CD8-positive, alpha-beta memory T cell (primary cell): ENCODE results near the gene CPZ. TPM values are rescaled to one million over a fixed set of nuclear protein-coding genes. Genes with fewer than 3 reads are reported as not detected.

ENCODE experiments used
- CTCF ChIA-PET: fragments of 350-600 bp; sonication (Branson Sonifier 250); formaldehyde crosslinking; loops from one replicate; lab custom pipeline; 2021; ENCODE audit warnings: antibody characterized with exemption; lab: Charles Lee
- POLR2A ChIA-PET: fragments of 350-600 bp; sonication (Branson Sonifier 250); formaldehyde crosslinking; loops from one replicate; lab custom pipeline; 2021; ENCODE audit warnings: antibody characterized with exemption; lab: Charles Lee
- DNase-seq, 5 donors: peaks; one replicate each; pipeline versions ENCODE4 v3.0.0 to v3.0.0-alpha.2; 2020 to 2022; ENCODE audit warnings: mixed read lengths in 1 of 5
- H3K27ac ChIP-seq: one replicate; pipeline ENCODE4 v1.7.0; 2013; ENCODE audit warnings: low read depth, mild to moderate bottlenecking, low read length, moderate library complexity
- H3K27me3 ChIP-seq: 2 replicates; pipeline ENCODE4 v1.7.0; 2013; ENCODE audit warnings: low read length, mild to moderate bottlenecking; ENCODE audit not compliant: insufficient read depth, poor library complexity, severe bottlenecking
- H3K36me3 ChIP-seq: 2 replicates; pipeline ENCODE4 v1.7.0; 2013; ENCODE audit warnings: mild to moderate bottlenecking, low read length, moderate library complexity; ENCODE audit not compliant: insufficient read depth
- H3K4me1 ChIP-seq: 2 replicates; pipeline ENCODE4 v1.7.0; 2013; ENCODE audit warnings: mild to moderate bottlenecking, low read length, moderate library complexity; ENCODE audit not compliant: insufficient read depth
- H3K4me3 ChIP-seq: 2 replicates; pipeline ENCODE4 v1.7.0; 2013; ENCODE audit warnings: mild to moderate bottlenecking, low read length
- H3K9me3 ChIP-seq: 2 replicates; pipeline ENCODE4 v1.7.0; 2013; ENCODE audit warnings: mild to moderate bottlenecking, low read length
- H3K27ac Mint-ChIP-seq, 8 donors: one replicate each; pipeline ENCODE4 v1.8.0; 2020 to 2021; ENCODE audit warnings: mixed read lengths in 8 of 8, mild to moderate bottlenecking in 6 of 8, inconsistent platforms in 3 of 8, moderate library complexity in 3 of 8
- H3K27me3 Mint-ChIP-seq, 2 donors: one replicate each; pipeline ENCODE4 v1.8.0; 2020 to 2021; ENCODE audit warnings: mixed read lengths in 2 of 2, mild to moderate bottlenecking in 1 of 2, moderate library complexity in 1 of 2
- H3K36me3 Mint-ChIP-seq, 3 donors: one replicate each; pipeline ENCODE4 v1.8.0; 2020 to 2021; ENCODE audit warnings: mixed read lengths in 3 of 3, inconsistent platforms in 1 of 3, mild to moderate bottlenecking in 1 of 3
- H3K4me1 Mint-ChIP-seq, 3 donors: one replicate each; pipeline ENCODE4 v1.8.0; 2020 to 2021; ENCODE audit warnings: mixed read lengths in 3 of 3, inconsistent platforms in 1 of 3, mild to moderate bottlenecking in 1 of 3
- H3K4me3 Mint-ChIP-seq, 7 donors: one replicate each; pipeline ENCODE4 v1.8.0; 2020 to 2021; ENCODE audit warnings: mixed read lengths in 7 of 7, mild to moderate bottlenecking in 6 of 7, moderate library complexity in 4 of 7, inconsistent platforms in 2 of 7
- H3K9me3 Mint-ChIP-seq, 5 donors: one replicate each; pipeline ENCODE4 v1.8.0; 2020 to 2022; ENCODE audit warnings: mixed read lengths in 5 of 5, mild to moderate bottlenecking in 3 of 5, moderate library complexity in 2 of 5, inconsistent platforms in 1 of 5
- polyA plus RNA-seq: library from polyadenylated mRNA; unstranded; fragments of 300-500 nt; fragmentation: Illumina TruSeq; gene quantifications from one replicate; pipeline ENCODE4 v1.2.3, GENCODE V29; 2021
- total RNA-seq, 2 experiments: library from RNA; stranded (reverse); gene quantifications; one replicate each; pipeline ENCODE4 v1.2.3, GENCODE V29; 2021

Gene CPZ
- total and polyA plus RNA-seq, 3 experiments from 2014 or later, result not detected

- Histone ChIP-seq H3K9me3 (no peaks in the 10 kb centered on the region), H3K4me3 (no peak overlapping the region), H3K4me1 (no peaks in the 10 kb centered on the region), H3K27me3 (no peaks in the 10 kb centered on the region), H3K36me3 (no peaks in the 10 kb centered on the region), H3K27ac (no peak overlapping the region)
- no peaks in the 10 kb centered on the region for H3K36me3 Mint-ChIP-seq
- POLR2A ChIA-PET, result no interaction called here
- no peaks in the 10 kb centered on the region for H3K4me1 Mint-ChIP-seq
- H3K9me3 Mint-ChIP-seq, result no peaks in the 10 kb centered on the region
- CTCF ChIA-PET, result no interaction called here
- no peak for DNase-seq
- no peak overlapping the region for H3K27ac Mint-ChIP-seq
- H3K4me3 Mint-ChIP-seq, result no peak overlapping the region
- H3K27me3 Mint-ChIP-seq, result peaks cover 19 to 31% of the 10 kb centered on the region in 2 donors
Observed at GRCh38 chr4:8591626-8592365, 769 bp upstream of the CPZ start.

DNA sequence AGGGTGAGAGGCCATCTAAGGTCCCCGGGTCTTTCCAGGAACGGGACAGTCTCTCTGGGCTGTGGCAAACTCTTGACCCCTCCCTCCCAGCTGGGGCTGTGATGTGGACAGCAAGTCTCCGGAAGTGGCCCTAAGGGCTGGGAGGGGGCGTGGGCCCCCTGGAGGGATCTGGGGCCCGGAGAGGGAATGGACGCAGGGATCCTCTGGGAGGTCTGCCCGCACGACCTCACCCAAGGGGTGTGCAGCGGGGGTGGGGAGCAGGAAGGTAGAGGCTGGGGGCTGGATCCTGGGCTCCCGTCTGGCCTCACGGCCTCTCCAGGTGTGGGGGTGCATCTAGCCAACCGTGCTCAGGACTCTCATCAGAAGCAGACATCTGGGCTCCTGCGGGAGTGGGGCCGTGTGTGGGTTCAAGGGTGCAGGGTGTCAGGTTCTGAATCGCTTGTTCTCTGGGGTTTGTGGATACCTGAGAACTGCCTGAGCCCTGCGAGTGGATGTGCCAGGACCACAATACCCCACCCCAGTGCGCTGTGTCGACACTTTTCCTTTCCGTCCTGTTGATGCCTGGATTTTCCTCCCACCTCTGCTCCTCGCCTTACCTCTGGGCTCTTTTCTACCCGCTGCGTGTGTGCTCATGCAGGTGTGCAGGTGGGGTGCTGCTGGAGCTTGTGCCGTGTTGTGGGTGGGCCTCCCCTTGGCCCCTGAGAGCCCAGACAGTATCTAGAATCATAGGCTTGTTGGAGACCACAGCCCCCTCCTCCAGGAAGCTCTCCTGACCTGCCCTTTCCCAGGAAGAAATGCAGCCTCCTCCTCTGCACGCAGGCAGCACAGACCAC lies 915 bp downstream of the CPZ start:
- no peak for DNase-seq
- H3K27me3 ChIP-seq, result no peaks in the 10 kb centered on the region
- H3K27ac ChIP-seq, result peak overlapping the region; percentile 51
- POLR2A ChIA-PET, result no interaction called here
- no peaks in the 10 kb centered on the region for H3K4me1 ChIP-seq
- Mint-ChIP-seq H3K4me3 (no peak overlapping the region), H3K36me3 (no peaks in the 10 kb centered on the region), H3K27ac (no peak overlapping the region), H3K4me1 (no peaks in the 10 kb centered on the region), H3K9me3 (no peaks in the 10 kb centered on the region), H3K27me3 (peaks cover 16 to 33% of the 10 kb centered on the region in 2 donors)
- H3K4me3 ChIP-seq, result no peak overlapping the region
- no peaks in the 10 kb centered on the region for H3K36me3 ChIP-seq
- H3K9me3 ChIP-seq, result no peaks in the 10 kb centered on the region
- CTCF ChIA-PET, result no interaction called here

- no peaks in the 10 kb centered on the region for H3K27me3 ChIP-seq
- no peak overlapping the region for H3K4me3 ChIP-seq
- no peaks in the 10 kb centered on the region for H3K9me3 ChIP-seq
- no peaks in the 10 kb centered on the region for H3K9me3 Mint-ChIP-seq
- H3K27ac ChIP-seq, result peak overlapping the region; percentile 51
- H3K36me3 ChIP-seq, result no peaks in the 10 kb centered on the region
- no peak overlapping the region for H3K27ac Mint-ChIP-seq
- ChIA-PET CTCF (no interaction called here), POLR2A (no interaction called here)
- peaks cover 16 to 37% of the 10 kb centered on the region in 2 donors for H3K27me3 Mint-ChIP-seq
- H3K4me3 Mint-ChIP-seq, result no peak overlapping the region
- H3K36me3 Mint-ChIP-seq, result no peaks in the 10 kb centered on the region
- DNase-seq, result no peak
- H3K4me1 Mint-ChIP-seq, result no peaks in the 10 kb centered on the region
- no peaks in the 10 kb centered on the region for H3K4me1 ChIP-seq
Observed at GRCh38 chr4:8594097-8595038, 1.8 kb downstream of the CPZ start.

DNA sequence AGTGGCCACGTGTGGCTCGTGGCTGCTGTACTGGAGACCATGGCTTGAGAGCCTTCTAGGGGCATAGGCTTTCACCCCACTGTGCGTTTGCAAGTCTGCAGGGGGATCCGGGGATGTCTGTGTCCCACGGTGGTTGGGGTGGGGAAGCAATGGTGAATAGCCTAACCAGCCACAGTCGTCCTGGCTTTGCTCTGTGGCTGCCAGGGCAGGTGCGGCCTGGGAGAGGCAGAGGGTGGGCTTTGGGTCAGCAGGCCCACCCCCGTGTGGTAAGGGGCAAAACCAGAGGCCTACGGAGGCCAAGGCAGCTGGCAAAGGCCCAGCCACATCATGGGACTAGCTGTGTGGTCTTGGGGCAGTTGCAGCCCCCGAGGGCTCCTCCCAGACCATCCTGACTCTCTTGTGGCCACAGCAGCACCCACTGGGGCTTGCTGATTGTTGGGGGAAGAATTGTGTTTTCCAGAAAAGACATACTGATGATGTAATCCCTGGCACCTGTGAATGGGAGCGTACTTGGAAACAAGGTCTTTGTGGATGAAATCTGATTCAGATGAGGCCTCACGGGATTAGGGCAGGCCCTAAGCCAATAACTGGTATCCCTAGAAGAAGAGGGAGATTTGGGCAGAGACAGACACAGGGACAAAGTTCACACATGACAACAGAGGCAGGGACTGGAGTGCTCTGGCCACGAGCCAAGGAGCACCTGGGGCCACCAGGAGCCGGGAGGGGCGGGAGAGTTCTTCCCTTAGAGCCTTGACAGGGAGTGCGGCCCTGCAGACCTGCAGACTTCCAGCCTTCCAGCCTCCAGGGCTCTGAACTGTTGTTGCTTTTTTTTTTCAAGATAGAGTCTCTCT lies 2.9 kb downstream of the CPZ start:
- no peaks in the 10 kb centered on the region for H3K36me3 ChIP-seq
- ChIA-PET CTCF (no interaction called here), POLR2A (no interaction called here)
- H3K27me3 ChIP-seq, result no peaks in the 10 kb centered on the region
- DNase-seq, result no peak
- Mint-ChIP-seq H3K27ac (no peak overlapping the region), H3K4me1 (no peaks in the 10 kb centered on the region), H3K27me3 (peaks cover 16 to 37% of the 10 kb centered on the region in 2 donors), H3K9me3 (no peaks in the 10 kb centered on the region), H3K36me3 (no peaks in the 10 kb centered on the region), H3K4me3 (no peak overlapping the region)
- no peak overlapping the region for H3K27ac ChIP-seq
- H3K9me3 ChIP-seq, result no peaks in the 10 kb centered on the region
- H3K4me3 ChIP-seq, result no peak overlapping the region
- no peaks in the 10 kb centered on the region for H3K4me1 ChIP-seq

- Histone ChIP-seq H3K9me3 (no peaks in the 10 kb centered on the region), H3K4me3 (no peak overlapping the region), H3K27me3 (no peaks in the 10 kb centered on the region), H3K4me1 (no peaks in the 10 kb centered on the region), H3K36me3 (no peaks in the 10 kb centered on the region), H3K27ac (no peak overlapping the region)
- H3K4me1 Mint-ChIP-seq, result no peaks in the 10 kb centered on the region
- H3K27me3 Mint-ChIP-seq, result peaks cover 11 to 30% of the 10 kb centered on the region in 2 donors
- H3K4me3 Mint-ChIP-seq, result no peak overlapping the region
- no peaks in the 10 kb centered on the region for H3K36me3 Mint-ChIP-seq
- ChIA-PET POLR2A (no interaction called here), CTCF (no interaction called here)
- H3K9me3 Mint-ChIP-seq, result no peaks in the 10 kb centered on the region
- DNase-seq, result no peak
- H3K27ac Mint-ChIP-seq, result no peak overlapping the region
Observed at GRCh38 chr4:8596891-8597290, 4.3 kb downstream of the CPZ start.

- Mint-ChIP-seq H3K27me3 (peaks cover 11 to 30% of the 10 kb centered on the region in 2 donors), H3K27ac (no peak overlapping the region), H3K36me3 (no peaks in the 10 kb centered on the region), H3K9me3 (no peaks in the 10 kb centered on the region), H3K4me3 (no peak overlapping the region), H3K4me1 (no peaks in the 10 kb centered on the region)
- CTCF ChIA-PET, result no interaction called here
- Histone ChIP-seq H3K4me3 (no peak overlapping the region), H3K27me3 (no peaks in the 10 kb centered on the region), H3K9me3 (no peaks in the 10 kb centered on the region), H3K27ac (no peak overlapping the region), H3K4me1 (no peaks in the 10 kb centered on the region), H3K36me3 (no peaks in the 10 kb centered on the region)
- POLR2A ChIA-PET, result no interaction called here
- no peak for DNase-seq
Observed at GRCh38 chr4:8597319-8597718, 4.8 kb downstream of the CPZ start.

- CTCF ChIA-PET, result interaction anchor here (1.1 kb wide), 1 partner anchor 9 kb away, joined by 3 read pairs; no protein-coding TSS in a partner anchor
- H3K36me3 ChIP-seq, result no peaks in the 10 kb centered on the region
- Mint-ChIP-seq H3K9me3 (no peaks in the 10 kb centered on the region), H3K36me3 (no peaks in the 10 kb centered on the region), H3K27me3 (peaks cover 11 to 30% of the 10 kb centered on the region in 2 donors), H3K4me3 (no peak overlapping the region), H3K4me1 (no peaks in the 10 kb centered on the region), H3K27ac (no peak overlapping the region)
- no peaks in the 10 kb centered on the region for H3K9me3 ChIP-seq
- no peak overlapping the region for H3K4me3 ChIP-seq
- no peak for DNase-seq
- POLR2A ChIA-PET, result no interaction called here
- H3K27ac ChIP-seq, result no peak overlapping the region
- no peaks in the 10 kb centered on the region for H3K27me3 ChIP-seq
- H3K4me1 ChIP-seq, result no peaks in the 10 kb centered on the region
Observed at GRCh38 chr4:8597791-8598190, 5.2 kb downstream of the CPZ start.
